Measurements from ENCODE around the gene FBXL15. TPM values are rescaled to one million over a fixed set of nuclear protein-coding genes. Genes with fewer than 3 reads are reported as not detected.

The FBXL15 gene
- total and polyA plus RNA-seq, 2 of the 13 experiments (the other 11 are each of a cell fraction or from before 2014, with no cell fraction given) = 4.3 to 8.3 TPM

DNA sequence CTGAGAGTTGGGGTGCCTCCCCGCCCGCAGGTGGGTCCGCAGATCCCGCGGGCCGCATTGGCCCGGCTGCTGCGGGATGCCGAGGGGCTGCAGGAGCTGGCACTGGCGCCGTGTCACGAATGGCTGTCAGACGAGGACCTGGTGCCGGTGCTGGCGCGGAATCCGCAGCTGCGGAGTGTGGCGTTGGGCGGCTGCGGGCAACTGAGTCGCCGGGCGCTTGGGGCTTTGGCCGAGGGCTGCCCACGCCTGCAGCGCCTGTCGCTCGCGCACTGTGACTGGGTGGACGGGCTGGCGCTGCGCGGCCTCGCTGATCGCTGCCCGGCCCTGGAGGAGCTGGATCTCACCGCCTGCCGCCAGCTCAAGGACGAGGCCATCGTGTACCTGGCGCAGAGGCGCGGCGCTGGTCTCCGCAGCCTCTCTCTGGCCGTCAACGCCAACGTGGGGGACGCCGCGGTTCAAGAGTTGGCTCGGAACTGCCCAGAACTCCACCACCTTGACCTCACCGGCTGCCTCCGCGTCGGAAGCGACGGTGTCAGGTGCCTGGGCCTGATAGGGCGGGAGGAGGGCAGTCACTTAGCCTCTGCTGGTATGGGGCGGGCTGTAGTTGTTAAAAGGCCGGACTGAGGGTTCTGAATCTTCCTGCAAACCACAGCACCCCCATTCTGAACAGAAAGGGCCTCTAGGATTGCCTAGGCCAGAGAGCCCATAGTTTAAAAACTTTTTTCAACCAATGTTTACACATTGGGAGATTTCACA is 1.3 kb downstream of the FBXL15 start (continued):
- TF ChIP-seq, protein P1, sequence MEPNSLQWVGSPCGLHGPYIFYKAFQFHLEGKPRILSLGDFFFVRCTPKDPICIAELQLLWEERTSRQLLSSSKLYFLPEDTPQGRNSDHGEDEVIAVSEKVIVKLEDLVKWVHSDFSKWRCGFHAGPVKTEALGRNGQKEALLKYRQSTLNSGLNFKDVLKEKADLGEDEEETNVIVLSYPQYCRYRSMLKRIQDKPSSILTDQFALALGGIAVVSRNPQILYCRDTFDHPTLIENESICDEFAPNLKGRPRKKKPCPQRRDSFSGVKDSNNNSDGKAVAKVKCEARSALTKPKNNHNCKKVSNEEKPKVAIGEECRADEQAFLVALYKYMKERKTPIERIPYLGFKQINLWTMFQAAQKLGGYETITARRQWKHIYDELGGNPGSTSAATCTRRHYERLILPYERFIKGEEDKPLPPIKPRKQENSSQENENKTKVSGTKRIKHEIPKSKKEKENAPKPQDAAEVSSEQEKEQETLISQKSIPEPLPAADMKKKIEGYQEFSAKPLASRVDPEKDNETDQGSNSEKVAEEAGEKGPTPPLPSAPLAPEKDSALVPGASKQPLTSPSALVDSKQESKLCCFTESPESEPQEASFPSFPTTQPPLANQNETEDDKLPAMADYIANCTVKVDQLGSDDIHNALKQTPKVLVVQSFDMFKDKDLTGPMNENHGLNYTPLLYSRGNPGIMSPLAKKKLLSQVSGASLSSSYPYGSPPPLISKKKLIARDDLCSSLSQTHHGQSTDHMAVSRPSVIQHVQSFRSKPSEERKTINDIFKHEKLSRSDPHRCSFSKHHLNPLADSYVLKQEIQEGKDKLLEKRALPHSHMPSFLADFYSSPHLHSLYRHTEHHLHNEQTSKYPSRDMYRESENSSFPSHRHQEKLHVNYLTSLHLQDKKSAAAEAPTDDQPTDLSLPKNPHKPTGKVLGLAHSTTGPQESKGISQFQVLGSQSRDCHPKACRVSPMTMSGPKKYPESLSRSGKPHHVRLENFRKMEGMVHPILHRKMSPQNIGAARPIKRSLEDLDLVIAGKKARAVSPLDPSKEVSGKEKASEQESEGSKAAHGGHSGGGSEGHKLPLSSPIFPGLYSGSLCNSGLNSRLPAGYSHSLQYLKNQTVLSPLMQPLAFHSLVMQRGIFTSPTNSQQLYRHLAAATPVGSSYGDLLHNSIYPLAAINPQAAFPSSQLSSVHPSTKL (CRISPR knock-in tag; IDR thresholded peaks at IDR 0.05) = no peak
- TF ChIP-seq ZSCAN29 (CRISPR knock-in tag; conservative IDR thresholded peaks at IDR 0.05) (no peak), ZNF512 (CRISPR knock-in tag; IDR thresholded peaks at IDR 0.05) (no peak), HNRNPK (IDR thresholded peaks at IDR 0.05; ENCODE audit: low read depth, low read length, poor library complexity, severe bottlenecking) (no peak), TCF12 (IDR thresholded peaks at IDR 0.05) (no peak), TCF12 (CRISPR knock-in tag; IDR thresholded peaks at IDR 0.05) (no peak), STAT6 (CRISPR knock-in tag; IDR thresholded peaks at IDR 0.05; ENCODE audit: borderline replicate concordance) (no peak), RFXANK (CRISPR knock-in tag; IDR thresholded peaks at IDR 0.05) (no peak), ZNF713 (CRISPR knock-in tag; IDR thresholded peaks at IDR 0.05) (no peak), SNAPC4 (CRISPR knock-in tag; IDR thresholded peaks at IDR 0.05) (no peak), MEF2D (CRISPR knock-in tag; IDR thresholded peaks at IDR 0.05) (no peak), PAF1 (CRISPR knock-in tag; IDR thresholded peaks at IDR 0.05) (no peak), NCOR1 (IDR thresholded peaks at IDR 0.05; ENCODE audit: borderline replicate concordance, low read length) (no peak), FOXJ3 (CRISPR knock-in tag; IDR thresholded peaks at IDR 0.05; ENCODE audit: borderline replicate concordance) (no peak), ZMAT5 (CRISPR knock-in tag; IDR thresholded peaks at IDR 0.05; ENCODE audit: borderline replicate concordance, low read depth) (no peak)

Data from HepG2 (cell line).